ENCODE data around the gene ALAS1. TPM values are rescaled to one million over a fixed set of nuclear protein-coding genes. Genes with fewer than 3 reads are reported as not detected.

ALAS1 gene
- total RNA-seq, 5 donors from 2014 or later (not counting 1 experiment from before 2014, with no cell fraction given), result 12.2 to 32.7 (median 27.1) TPM

DNA sequence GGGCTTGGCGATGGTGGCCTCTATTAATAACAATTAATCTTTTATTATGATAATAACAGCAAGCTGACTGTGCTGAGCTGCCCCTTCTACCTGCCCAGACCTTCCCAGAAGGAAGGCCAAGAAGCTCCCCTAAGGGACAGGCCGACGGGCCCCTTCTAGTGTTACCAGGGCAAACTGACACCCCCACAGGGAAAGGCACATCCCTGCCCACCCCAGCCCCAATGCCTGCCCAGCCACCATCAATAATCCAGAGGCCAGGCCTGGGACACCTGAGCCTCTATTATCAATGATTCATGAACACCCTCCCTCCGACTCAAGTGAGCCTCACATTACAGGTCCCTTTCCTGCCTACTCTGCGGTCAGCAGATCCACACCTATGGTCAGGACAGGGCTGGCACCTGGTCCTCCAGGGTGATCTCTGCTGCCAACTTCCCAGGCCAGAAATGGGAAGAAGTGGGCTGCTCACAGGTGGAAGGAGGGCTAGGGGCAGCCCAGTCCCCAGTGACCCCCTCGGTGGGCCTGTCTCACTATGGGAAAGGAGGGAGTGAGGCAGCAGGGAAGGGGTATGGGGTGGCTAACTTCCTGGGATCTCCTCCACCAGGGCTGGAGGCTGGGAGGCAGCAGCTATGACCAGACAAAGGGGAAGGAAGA, 39.2 kb downstream of the ALAS1 start:
- H3K27me3 ChIP-seq (replicated peaks in 1 of 2; ENCODE audit: control insufficient read depth in 2 of 2, extremely low read depth in 1 of 2, insufficient read depth in 2 of 2, low read length in 1 of 2), result no peaks in the 10 kb centered on the region
- ChIA-PET CTCF (interaction anchor here (0.6 to 1.5 kb wide), 2 partner anchors 16 to 98 kb away, joined by 3 to 8 read pairs; no protein-coding TSS in a partner anchor), POLR2A (interaction anchor here in 1 of 2 donors (0.6 kb wide), 1 partner anchor 17 kb away, joined by 5 read pairs; no protein-coding TSS in a partner anchor)
- ATAC-seq (replicated peaks in 1 of 4), result no peak
- H3K4me1 ChIP-seq (ENCODE audit: control insufficient read depth in 1 of 2, extremely low read depth in 1 of 2, insufficient read depth in 2 of 2, low read length in 2 of 2), result peaks cover 52 to 87% of the 10 kb centered on the region in 2 experiments
- peak overlapping the region; percentile 1 to 29 for H3K4me3 ChIP-seq (ENCODE audit: control insufficient read depth in 1 of 2, extremely low read depth in 1 of 2, low read length in 1 of 2)
- no peaks in the 10 kb centered on the region for H3K9me3 ChIP-seq
- Mint-ChIP-seq H3K27me3 (no peaks in the 10 kb centered on the region), H3K4me1 (peaks cover 80 to 88% (median 85%) of the 10 kb centered on the region in 3 donors), H3K27ac (peak overlapping the region; percentile 66 to 86), H3K4me3 (peak overlapping the region; percentile 72 to 97 (median 91)), H3K9me3 (no peaks in the 10 kb centered on the region), H3K36me3 (peaks cover 11% of the 10 kb centered on the region)
- 94% methylated on average over 3 of the region's 6 CpGs for WGBS (ENCODE audit: insufficient coverage)
- H3K36me3 ChIP-seq (ENCODE audit: control insufficient read depth in 2 of 2, extremely low read depth in 1 of 2, insufficient read depth in 1 of 2, low read length in 1 of 2), result peaks cover 3 to 42% of the 10 kb centered on the region in 2 donors
- no peak for DNase-seq
- H3K27ac ChIP-seq (ENCODE audit: low read length), result peak overlapping the region; percentile 20

GRCh38 chr3:52237657-52238172, 39.8 kb downstream of the ALAS1 start:
- peaks cover 3 to 37% of the 10 kb centered on the region in 2 donors for H3K36me3 ChIP-seq (ENCODE audit: control insufficient read depth in 2 of 2, extremely low read depth in 1 of 2, insufficient read depth in 1 of 2, low read length in 1 of 2)
- Mint-ChIP-seq H3K9me3 (no peaks in the 10 kb centered on the region), H3K4me1 (peaks cover 77 to 85% (median 81%) of the 10 kb centered on the region in 3 donors), H3K36me3 (peaks cover 11% of the 10 kb centered on the region), H3K27ac (peak overlapping the region; percentile 95), H3K4me3 (peak overlapping the region; percentile 91 to 98 (median 97)), H3K27me3 (no peaks in the 10 kb centered on the region)
- no peaks in the 10 kb centered on the region for H3K9me3 ChIP-seq
- H3K27ac ChIP-seq (ENCODE audit: low read length), result peak overlapping the region; percentile 25
- CTCF ChIA-PET, result interaction anchor here (0.6 to 1.8 kb wide), 5 partner anchors 15 to 101 kb away, joined by 3 to 8 read pairs (median 5); partner anchors contain the start of gene WDR82 (in 1 of the 2)
- no peaks in the 10 kb centered on the region for H3K27me3 ChIP-seq (replicated peaks in 1 of 2; ENCODE audit: control insufficient read depth in 2 of 2, extremely low read depth in 1 of 2, insufficient read depth in 2 of 2, low read length in 1 of 2)
- ATAC-seq (replicated peaks in 1 of 4) (no peak), DNase-seq (no peak)
- peak overlapping the region; percentile 84 to 99 for H3K4me3 ChIP-seq (ENCODE audit: control insufficient read depth in 1 of 2, extremely low read depth in 1 of 2, low read length in 1 of 2)
- POLR2A ChIA-PET, result interaction anchor here in 1 of 2 donors (0.6 kb wide), 1 partner anchor 16 kb away, joined by 5 read pairs; no protein-coding TSS in a partner anchor
- peaks cover 50 to 81% of the 10 kb centered on the region in 2 experiments for H3K4me1 ChIP-seq (ENCODE audit: control insufficient read depth in 1 of 2, extremely low read depth in 1 of 2, insufficient read depth in 2 of 2, low read length in 2 of 2)
- 54% methylated on average over 6 of the region's 8 CpGs for WGBS (ENCODE audit: insufficient coverage)

DNA sequence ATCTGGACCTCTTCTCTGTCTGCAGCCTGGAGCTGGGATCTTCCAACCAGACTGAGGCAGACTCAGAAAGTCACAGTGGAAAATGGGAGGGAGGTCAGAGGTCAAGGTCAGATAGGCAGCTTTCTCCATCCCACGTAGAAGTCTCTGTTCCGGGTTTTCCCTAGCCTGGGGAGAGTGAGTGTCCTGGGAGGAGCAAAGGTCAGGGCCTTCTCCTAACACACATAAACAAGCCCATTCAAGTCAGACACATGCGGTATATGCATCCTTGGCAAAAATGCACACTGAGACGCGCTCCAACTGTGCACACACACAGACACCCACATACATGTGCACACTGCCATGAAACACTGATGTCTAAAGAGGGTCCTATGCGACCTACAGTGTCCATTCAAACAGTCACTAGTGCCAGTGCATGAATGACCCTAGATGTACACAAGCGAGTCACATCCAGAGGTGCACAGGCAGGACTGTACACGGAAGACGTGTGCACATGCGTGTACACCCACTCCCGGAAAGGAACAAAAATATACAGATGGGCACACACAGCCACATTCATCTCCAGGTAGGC, 40.3 kb downstream of the ALAS1 start:
- H3K4me3 ChIP-seq (ENCODE audit: control insufficient read depth in 1 of 2, extremely low read depth in 1 of 2, low read length in 1 of 2), result peak overlapping the region; percentile 84 to 99
- Mint-ChIP-seq H3K36me3 (peaks cover 11% of the 10 kb centered on the region), H3K9me3 (no peaks in the 10 kb centered on the region), H3K27me3 (no peaks in the 10 kb centered on the region), H3K27ac (peak overlapping the region; percentile 95), H3K4me1 (peaks cover 74 to 83% (median 79%) of the 10 kb centered on the region in 3 donors), H3K4me3 (peak overlapping the region; percentile 91 to 98 (median 97))
- DNase-seq (no peak), ATAC-seq (replicated peaks in 1 of 4) (no peak)
- CTCF ChIA-PET, result interaction anchor here in 1 of 2 donors (0.7 to 1.8 kb wide), 8 partner anchors 15 to 101 kb away, joined by 3 to 8 read pairs (median 4); partner anchors contain the start of gene WDR82
- H3K9me3 ChIP-seq, result no peaks in the 10 kb centered on the region
- WGBS (ENCODE audit: insufficient coverage), result under 1% methylated on average over 8 of the region's 11 CpGs
- POLR2A ChIA-PET, result interaction anchor here (0.6 to 1.0 kb wide), 3 partner anchors 15 to 39 kb away, joined by 3 to 5 read pairs (median 4); no protein-coding TSS in a partner anchor
- H3K27me3 ChIP-seq (replicated peaks in 1 of 2; ENCODE audit: control insufficient read depth in 2 of 2, extremely low read depth in 1 of 2, insufficient read depth in 2 of 2, low read length in 1 of 2), result no peaks in the 10 kb centered on the region
- H3K36me3 ChIP-seq (ENCODE audit: control insufficient read depth in 2 of 2, extremely low read depth in 1 of 2, insufficient read depth in 1 of 2, low read length in 1 of 2), result peaks cover 3 to 31% of the 10 kb centered on the region in 2 donors
- H3K27ac ChIP-seq (ENCODE audit: low read length), result peak overlapping the region; percentile 25
- peaks cover 47 to 76% of the 10 kb centered on the region in 2 experiments for H3K4me1 ChIP-seq (ENCODE audit: control insufficient read depth in 1 of 2, extremely low read depth in 1 of 2, insufficient read depth in 2 of 2, low read length in 2 of 2)

DNA sequence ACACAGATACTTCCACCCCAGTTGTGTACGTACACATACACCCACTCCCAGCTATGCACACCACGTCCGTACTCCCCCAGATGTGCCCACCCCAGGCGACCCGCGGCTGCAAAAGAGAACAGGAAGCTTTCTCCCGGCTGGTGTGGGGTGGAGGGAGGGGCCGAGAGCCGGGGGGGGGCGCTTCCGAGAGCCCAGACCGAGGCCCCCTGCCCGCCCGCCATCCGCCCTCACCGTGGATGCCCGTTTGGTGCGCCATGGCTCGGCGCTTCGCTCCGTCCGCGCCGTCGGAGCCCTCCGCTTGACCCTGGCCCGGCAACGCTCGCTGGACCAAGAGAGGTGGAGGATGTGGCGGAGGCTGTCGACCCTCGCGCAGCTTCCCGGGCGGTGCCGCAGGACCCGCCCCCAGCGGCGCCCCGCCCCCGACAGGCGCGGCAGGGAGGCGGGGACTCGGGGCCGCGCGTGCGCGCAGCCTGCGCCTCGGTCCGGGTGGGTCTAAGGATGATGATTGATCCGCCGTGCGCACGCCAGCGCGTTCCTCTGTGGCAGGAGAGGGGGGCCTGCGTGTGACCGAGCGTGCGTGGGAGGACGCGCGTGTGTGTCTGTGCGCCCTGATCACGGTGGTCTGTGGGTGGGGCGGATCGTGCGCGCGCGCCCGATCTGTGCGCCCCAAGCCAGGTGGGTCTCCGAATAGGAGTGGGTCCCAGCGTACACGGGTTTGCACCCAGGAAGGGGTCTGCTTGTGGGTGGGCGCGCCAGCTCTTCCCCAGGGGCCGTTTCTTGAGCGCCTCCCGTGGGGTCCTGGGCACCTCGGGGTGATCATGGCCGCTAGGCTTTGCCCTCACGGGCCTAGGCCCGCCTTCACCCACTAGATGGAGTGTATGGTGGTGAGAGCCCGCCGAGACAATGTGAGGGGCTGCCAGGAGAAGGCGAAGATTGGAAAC, 41.1 kb downstream of the ALAS1 start, which contains the start of gene TWF2:
TWF2 (minus strand) TSS at position 398 of the 941 bp plus-strand sequence; CDS start at position 256, 142 bp downstream.
- Mint-ChIP-seq H3K27ac (peak within 1 kb of the TSS; percentile 95), H3K4me1 (peaks cover 78 to 85% (median 80%) of the 10 kb centered on the region in 3 donors), H3K4me3 (peak within 1 kb of the TSS; percentile 91 to 98 (median 97)), H3K9me3 (no peaks in the 10 kb centered on the region), H3K27me3 (no peaks in the 10 kb centered on the region), H3K36me3 (peaks cover 8% of the 10 kb centered on the region)
- CTCF ChIA-PET, result interaction anchor here in 1 of 2 donors (0.6 to 1.8 kb wide), 8 partner anchors 15 to 100 kb away, joined by 3 to 8 read pairs (median 4); partner anchors contain the start of gene WDR82
- DNase-seq, result peak; percentile 73 to 93 (median 83)
- peaks cover 3 to 26% of the 10 kb centered on the region in 2 donors for H3K36me3 ChIP-seq (ENCODE audit: control insufficient read depth in 2 of 2, extremely low read depth in 1 of 2, insufficient read depth in 1 of 2, low read length in 1 of 2)
- no peaks in the 10 kb centered on the region for H3K27me3 ChIP-seq (replicated peaks in 1 of 2; ENCODE audit: control insufficient read depth in 2 of 2, extremely low read depth in 1 of 2, insufficient read depth in 2 of 2, low read length in 1 of 2)
- no peaks in the 10 kb centered on the region for H3K9me3 ChIP-seq
- ATAC-seq (replicated peaks in 1 of 4), result peak; percentile 83 to 93 (median 88)
- peak within 1 kb of the TSS; percentile 83 for H3K27ac ChIP-seq (ENCODE audit: low read length)
- POLR2A ChIA-PET, result interaction anchor here (0.6 to 1.0 kb wide), 5 partner anchors 15 to 38 kb away, joined by 3 to 5 read pairs (median 4); no protein-coding TSS in a partner anchor
- peak within 1 kb of the TSS; percentile 84 to 99 for H3K4me3 ChIP-seq (ENCODE audit: control insufficient read depth in 1 of 2, extremely low read depth in 1 of 2, low read length in 1 of 2)
- under 1% methylated on average over 70 of the region's 92 CpGs for WGBS (ENCODE audit: insufficient coverage)
- peaks cover 48 to 77% of the 10 kb centered on the region in 2 experiments for H3K4me1 ChIP-seq (ENCODE audit: control insufficient read depth in 1 of 2, extremely low read depth in 1 of 2, insufficient read depth in 2 of 2, low read length in 2 of 2)

DNA sequence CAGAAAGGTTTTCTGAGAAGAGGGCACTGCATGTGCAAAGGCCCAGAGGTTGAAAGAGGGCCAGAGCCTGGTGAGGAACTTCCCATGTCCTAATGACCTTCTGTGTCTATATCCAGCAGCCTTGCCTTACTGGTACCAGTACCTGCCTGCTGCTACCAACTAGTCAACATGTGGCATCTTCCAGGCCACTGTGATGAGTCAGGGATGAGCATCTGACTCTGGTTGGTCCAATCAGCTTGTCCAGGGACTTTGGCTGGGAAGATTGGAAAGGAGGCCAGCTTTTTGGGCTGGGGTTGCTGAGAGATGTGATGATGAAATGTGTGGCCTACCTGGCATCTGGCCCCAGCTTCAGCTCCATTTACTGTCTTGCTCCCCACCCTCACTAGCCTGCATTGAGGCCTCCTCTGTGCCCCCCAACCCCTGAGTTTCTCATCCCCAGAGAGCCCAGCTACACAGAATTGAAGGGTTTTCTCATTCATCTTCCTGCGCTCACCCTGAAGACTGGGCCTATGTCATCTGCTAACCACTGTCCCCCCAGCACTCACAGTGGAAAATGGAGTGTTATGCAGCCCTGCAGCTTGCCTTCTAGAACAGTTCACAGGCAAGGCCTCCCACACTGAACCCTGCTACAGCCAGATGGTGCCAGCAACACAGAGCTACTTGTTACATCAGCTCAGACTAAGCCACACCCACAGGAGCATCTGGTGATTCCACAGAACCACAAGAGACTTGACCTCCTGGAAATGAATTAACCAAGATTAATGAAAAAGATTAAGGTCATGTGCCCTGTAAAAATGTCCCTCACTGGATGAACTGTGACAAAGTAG, 42.3 kb downstream of the ALAS1 start:
- 71% methylated on average over 1 of the region's 1 CpG for WGBS (ENCODE audit: insufficient coverage)
- Mint-ChIP-seq H3K4me3 (peak overlapping the region; percentile 91 to 98 (median 97)), H3K9me3 (no peaks in the 10 kb centered on the region), H3K27ac (peak overlapping the region; percentile 89 to 91), H3K4me1 (peaks cover 81 to 87% (median 84%) of the 10 kb centered on the region in 3 donors), H3K27me3 (no peaks in the 10 kb centered on the region), H3K36me3 (peaks cover 4% of the 10 kb centered on the region)
- H3K9me3 ChIP-seq, result no peaks in the 10 kb centered on the region
- no peaks in the 10 kb centered on the region for H3K27me3 ChIP-seq (replicated peaks in 1 of 2; ENCODE audit: control insufficient read depth in 2 of 2, extremely low read depth in 1 of 2, insufficient read depth in 2 of 2, low read length in 1 of 2)
- ChIA-PET CTCF (interaction anchor here (0.6 to 1.8 kb wide), 11 partner anchors 9 to 173 kb away, joined by 3 to 15 read pairs (median 4); partner anchors contain the start of gene WDR82 (in 1 of the 2)), POLR2A (interaction anchor here in 1 of 2 donors (0.5 to 1.6 kb wide), 3 partner anchors 12 to 37 kb away, joined by 3 to 4 read pairs (median 4); no protein-coding TSS in a partner anchor)
- H3K27ac ChIP-seq (ENCODE audit: low read length), result peak overlapping the region; percentile 83
- peaks cover 54 to 77% of the 10 kb centered on the region in 2 experiments for H3K4me1 ChIP-seq (ENCODE audit: control insufficient read depth in 1 of 2, extremely low read depth in 1 of 2, insufficient read depth in 2 of 2, low read length in 2 of 2)
- H3K4me3 ChIP-seq (ENCODE audit: control insufficient read depth in 1 of 2, extremely low read depth in 1 of 2, low read length in 1 of 2), result peak overlapping the region; percentile 84 to 99
- DNase-seq, result peak in 11 of 35 experiments; percentile 29 to 67 (median 42)
- ATAC-seq (replicated peaks in 1 of 4), result peak in 2 of 4 experiments; percentile 10 to 17
- peaks cover 0 to 14% of the 10 kb centered on the region in 2 donors for H3K36me3 ChIP-seq (ENCODE audit: control insufficient read depth in 2 of 2, extremely low read depth in 1 of 2, insufficient read depth in 1 of 2, low read length in 1 of 2)

Data from T-cell (primary cell).